ENCODE data around the gene ANKRD44.

GRCh38 chr2:197013098-197013497, 297.5 kb downstream of the ANKRD44 start:
- TF ChIP-seq ZNF274 (IDR thresholded peaks at IDR 0.05; ENCODE audit: low read depth, low read length) (no peak), YY1 (IDR thresholded peaks at IDR 0.05; ENCODE audit: insufficient read depth, insufficient read length) (no peak)
